NCI-H1092 (cell line): ENCODE measurements around the gene INPP5A.
"Not testable (repeated sequence)": the region's sequence is repeated elsewhere in the genome, so short reads cannot be mapped to it uniquely, and the experiment has no call there.

ENCODE experiments used
- DNase-seq: peaks from one replicate; lab custom pipeline; 2025; lab: John Stamatoyannopoulos, UW

INPP5A gene

GRCh38 chr10:132504501-132505272, 32.9 kb upstream of the INPP5A start:
- DNase-seq, result no peak

- DNase-seq, result not testable (repeated sequence)
These were observed 32.0 kb upstream of the INPP5A start for GRCh38 chr10:132505546-132505945.

- DNase-seq, result no peak
These were observed 30.7 kb upstream of the INPP5A start for GRCh38 chr10:132506711-132507408.

DNA sequence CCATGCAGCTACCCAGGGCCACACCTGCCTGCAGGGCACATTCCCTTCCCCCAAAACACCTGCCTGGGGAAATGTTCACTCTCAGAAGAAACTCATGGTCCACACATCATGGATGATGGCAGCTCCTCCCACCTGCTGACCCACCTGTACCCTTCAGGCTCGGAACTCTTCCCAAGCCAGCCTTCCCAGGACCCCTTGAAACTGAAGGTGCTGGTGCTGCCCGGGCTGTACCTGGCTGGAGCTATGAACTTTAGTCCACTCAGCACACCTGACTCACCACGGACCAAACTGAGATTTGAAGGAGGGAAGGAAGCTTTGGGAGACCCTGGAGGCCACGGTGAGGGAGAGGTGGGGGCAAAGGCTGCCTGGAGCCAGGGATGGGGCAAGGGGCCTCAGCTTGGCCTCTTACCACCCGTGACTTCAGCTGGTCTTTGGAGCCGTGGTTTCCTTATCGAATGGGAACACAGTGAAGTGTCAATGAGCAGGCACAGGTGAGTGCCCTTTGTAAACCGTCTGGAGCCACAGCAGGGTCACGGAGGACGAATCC, 30.1 kb upstream of the INPP5A start:
- DNase-seq, result no peak

DNA sequence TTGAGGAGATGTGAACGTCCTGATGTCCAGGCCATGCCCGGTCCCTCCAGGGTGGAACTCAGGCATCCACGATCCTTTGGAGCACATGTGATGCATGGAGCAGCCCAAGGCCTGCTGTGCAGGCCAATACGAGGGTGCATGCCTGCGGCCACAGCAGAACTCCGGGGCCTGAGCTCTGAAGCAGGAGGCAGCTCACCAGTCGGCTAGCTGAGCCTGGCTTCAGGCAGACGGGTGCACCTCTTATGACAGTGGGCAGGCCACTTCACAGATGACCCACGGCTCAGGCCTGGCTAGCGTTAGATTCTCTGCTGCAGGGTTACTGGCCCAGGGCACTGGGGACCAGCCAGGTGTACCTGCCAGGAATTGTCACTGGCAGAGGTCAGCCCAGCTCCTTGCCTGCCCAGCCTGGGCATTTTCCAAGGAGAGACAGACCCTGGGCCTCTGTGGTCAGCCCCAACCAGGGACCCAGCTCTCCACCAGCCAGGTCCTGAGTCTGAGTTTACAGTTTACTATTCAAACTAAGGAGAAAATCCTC, 29.6 kb upstream of the INPP5A start:
- DNase-seq, result no peak

- no peak for DNase-seq
These were observed 28.8 kb upstream of the INPP5A start for GRCh38 chr10:132508581-132509443.

GRCh38 chr10:132509506-132510173, 27.9 kb upstream of the INPP5A start:
- no peak for DNase-seq

GRCh38 chr10:132510174-132510611, 27.4 kb upstream of the INPP5A start:
- DNase-seq, result no peak

DNA sequence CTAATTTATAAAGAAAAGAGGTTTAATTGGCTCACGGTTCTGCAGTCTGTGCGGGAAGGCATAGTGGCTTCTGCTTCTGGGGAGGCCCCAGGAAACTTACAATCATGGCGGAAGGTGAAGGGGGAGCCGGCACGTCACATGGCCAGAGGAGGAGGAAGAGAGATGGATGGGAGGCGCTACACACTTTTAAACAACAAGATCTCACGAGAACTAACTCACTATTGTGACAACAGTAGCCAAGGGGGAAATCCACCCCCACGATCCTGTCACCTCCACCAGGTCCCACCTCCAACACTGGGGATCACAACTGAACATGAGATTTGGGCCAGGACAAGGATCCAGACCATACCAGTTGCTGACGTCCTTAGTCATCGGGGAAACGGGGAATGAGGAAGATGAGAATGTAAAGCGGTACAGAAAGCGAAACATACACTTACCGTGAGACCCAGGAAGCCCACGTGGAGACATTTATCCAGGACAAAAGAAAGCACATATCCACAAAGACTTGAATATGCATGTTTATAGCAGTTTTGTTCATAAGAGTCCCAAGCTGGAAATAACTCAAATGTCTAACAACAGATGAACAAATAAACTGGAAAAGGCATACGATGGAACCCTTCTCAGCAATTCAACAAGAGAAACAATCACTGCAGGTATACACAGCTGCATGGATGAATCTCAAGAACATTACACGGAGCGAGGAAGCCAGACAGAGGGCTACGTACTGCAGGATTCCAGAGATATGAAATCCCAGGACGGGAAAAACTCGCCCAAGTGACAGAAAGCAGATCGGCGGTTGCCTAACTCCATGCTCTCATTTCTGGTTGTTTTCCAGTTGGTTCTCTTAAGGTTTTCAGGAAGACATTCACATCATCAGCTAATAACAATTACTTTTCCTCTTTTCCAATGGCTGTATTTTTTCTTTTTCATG, 26.2 kb upstream of the INPP5A start:
- no peak for DNase-seq

GRCh38 chr10:132512052-132512442, 25.5 kb upstream of the INPP5A start:
- no peak for DNase-seq

DNA sequence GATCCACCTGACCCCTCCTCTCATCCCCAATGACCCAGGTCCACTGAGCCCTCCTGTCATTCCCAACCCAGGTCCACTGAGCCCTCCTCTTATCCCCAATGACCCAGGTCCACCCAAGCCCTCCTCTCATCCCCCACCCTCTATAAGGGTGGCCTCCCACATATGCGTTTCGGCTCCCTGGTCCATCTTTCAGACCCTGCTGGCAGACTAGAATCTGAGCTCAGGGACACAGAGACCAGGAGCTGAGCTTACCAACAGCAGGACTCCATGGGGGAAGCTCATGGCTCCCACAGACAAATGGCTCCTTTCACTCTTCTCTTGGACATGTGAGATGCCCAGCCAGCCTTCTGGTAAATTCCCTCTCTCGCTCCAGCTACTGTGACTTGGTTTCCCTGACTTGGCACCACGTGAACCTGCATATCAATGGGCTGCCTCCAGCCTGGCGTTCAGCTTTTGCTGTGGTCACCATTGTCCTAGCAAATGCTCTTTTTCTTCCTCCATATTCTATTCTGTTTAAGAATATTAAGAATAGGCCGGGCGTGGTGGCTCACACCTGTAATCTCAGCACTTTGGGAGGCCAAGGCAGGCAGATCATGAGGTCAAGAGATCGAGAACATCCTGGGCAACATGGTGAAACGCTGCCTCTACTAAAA, 24.8 kb upstream of the INPP5A start:
- no peak for DNase-seq

- DNase-seq, result no peak
These were observed 22.6 kb upstream of the INPP5A start for GRCh38 chr10:132514821-132515520.

DNA sequence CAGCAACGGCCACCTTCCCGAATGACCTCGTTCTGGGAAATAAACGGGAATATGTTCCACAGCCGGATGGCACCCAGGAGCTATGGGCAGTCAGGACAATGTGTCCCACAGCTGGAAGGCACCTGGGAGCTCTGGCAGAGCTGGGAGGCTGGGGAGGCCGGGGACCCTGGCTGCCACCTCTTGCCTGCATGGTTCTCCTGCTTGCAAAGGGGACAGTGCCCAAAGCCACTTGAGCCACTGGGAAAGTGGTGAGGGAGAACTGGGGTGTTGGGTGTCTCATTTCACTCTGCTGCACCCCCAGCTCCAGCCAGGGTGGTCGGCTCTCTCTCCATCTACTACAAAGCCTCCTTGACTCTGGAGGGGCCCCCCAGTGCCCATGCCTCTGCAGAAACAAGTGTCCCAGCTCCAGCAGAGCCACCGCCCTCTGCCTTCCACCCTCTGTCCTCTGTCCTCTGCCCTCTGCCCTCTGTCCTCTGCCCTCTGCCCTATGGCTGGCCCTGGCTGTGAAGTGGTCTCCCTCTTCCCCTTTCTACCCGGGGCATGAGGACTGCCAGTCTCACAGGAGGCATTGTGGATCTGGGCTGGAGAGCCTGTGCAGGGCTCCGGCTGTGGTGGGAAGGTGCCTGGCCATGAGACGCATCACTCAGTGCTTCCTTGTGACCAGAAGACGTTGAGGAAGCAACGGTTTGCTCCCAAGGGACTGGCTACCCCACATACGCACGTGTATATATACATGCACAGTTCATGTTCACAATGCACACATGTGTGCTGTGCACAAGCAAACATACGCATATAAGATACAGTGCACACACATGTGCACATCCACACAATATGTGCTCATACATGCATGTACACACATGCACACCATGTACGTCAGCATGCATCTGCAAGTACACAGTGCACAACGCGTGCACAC, 21.5 kb upstream of the INPP5A start:
- DNase-seq, result no peak

DNA sequence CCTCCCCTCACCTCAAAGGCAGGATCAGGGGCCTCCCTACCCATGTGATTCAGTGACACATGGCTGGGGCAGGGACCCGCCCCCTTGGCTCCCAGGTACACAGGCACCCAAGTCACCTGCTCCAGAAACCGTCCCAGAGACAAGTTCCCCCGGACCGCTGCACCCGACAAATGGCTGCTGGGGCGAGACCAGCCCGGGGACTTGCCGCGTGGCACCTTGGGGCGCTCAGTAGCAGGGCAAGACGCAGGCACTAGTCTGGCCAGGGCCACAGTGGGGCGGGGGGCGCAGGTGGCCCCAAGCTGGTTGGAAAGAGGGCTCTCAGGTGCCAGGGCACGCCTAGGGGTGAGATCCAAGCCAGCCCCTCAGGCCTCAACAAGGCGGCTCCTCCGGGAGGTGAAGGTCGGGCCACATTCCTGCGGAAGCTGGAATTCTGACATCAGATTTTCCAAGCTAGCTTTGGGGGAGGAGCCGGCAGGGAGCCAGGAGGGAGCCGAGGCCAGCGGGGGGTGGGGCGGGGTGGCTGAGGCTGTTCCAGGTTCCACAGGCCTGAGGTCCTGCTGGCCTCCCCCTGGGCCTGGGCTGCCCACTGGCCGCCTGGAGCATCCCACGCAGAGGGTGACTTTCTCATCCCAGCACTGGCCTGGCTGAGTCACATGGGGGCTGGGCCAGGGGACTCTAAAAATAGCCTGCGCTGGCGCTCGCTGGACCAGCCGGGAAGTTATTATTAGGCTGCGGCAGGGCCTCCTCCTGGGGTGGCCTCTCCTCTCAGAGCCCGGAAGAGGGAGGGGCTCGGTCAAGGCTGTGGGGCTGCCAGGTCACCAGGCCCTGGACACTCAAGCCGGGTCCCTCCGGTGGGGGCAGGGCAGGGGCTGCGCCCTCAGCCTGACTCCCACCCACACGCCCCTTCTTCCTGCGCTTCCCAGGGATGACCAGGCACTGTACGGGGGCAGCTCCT, 20.5 kb upstream of the INPP5A start:
- no peak for DNase-seq

- DNase-seq, result no peak
These were observed 19.6 kb upstream of the INPP5A start for GRCh38 chr10:132517951-132518521.

GRCh38 chr10:132518572-132519381, 18.8 kb upstream of the INPP5A start:
- no peak for DNase-seq
